GM19023 (cell line): ENCODE data around the gene UBR3.
"Not testable (repeated sequence)": the region's sequence is repeated elsewhere in the genome, so short reads cannot be mapped to it uniquely, and the experiment has no call there.

ENCODE experiments used
- ATAC-seq: cut with Tn5 transposase; IDR thresholded peaks from one replicate; pipeline ENCODE4 v1.9.1; 2021; ENCODE audit warnings: mild to moderate bottlenecking, moderate library complexity; ENCODE audit not compliant: unreplicated experiment

The UBR3 gene

GRCh38 chr2:170092436-170093060 is 265.3 kb downstream of the UBR3 start:
- no peak for ATAC-seq

- ATAC-seq, result no peak
Measured at GRCh38 chr2:170095380-170095779, 268.1 kb downstream of the UBR3 start.

GRCh38 chr2:170098626-170099312 is 271.5 kb downstream of the UBR3 start:
- no peak for ATAC-seq

GRCh38 chr2:170101789-170102188 is 274.5 kb downstream of the UBR3 start:
- ATAC-seq, result no peak

GRCh38 chr2:170106102-170106840 is 279.0 kb downstream of the UBR3 start:
- no peak for ATAC-seq

GRCh38 chr2:170113168-170113894 is 286.1 kb downstream of the UBR3 start:
- no peak for ATAC-seq

- ATAC-seq, result no peak
Measured at GRCh38 chr2:170115501-170116229, 288.4 kb downstream of the UBR3 start.

- ATAC-seq, result no peak
Measured at GRCh38 chr2:170118641-170119040, 291.4 kb downstream of the UBR3 start.

- not testable (repeated sequence) for ATAC-seq
Measured at GRCh38 chr2:170119326-170119725, 292.1 kb downstream of the UBR3 start.

GRCh38 chr2:170121689-170122088 is 294.4 kb downstream of the UBR3 start:
- ATAC-seq, result no peak

- ATAC-seq, result no peak
Measured at GRCh38 chr2:170122883-170123547, 295.8 kb downstream of the UBR3 start.

- ATAC-seq, result no peak
Measured at GRCh38 chr2:170123593-170123992, 296.3 kb downstream of the UBR3 start.

- ATAC-seq, result not testable (repeated sequence)
Measured at GRCh38 chr2:170126138-170126728, 299.0 kb downstream of the UBR3 start.
